Occipital lobe (tissue), 2 donors: ENCODE measurements around the gene EXOC6. TPM values are rescaled to one million over a fixed set of nuclear protein-coding genes. Genes with fewer than 3 reads are reported as not detected.

Experiments used
- DNase-seq: peaks from one replicate; lab custom pipeline; 2025; lab: John Stamatoyannopoulos, UW
- total RNA-seq: library from RNA; depleted of rRNA; stranded (reverse); fragments of >200 nt; gene quantifications from one replicate; pipeline ENCODE4 v1.2.3, GENCODE V29; 2014

Gene EXOC6
- total RNA-seq, 1 donor from 2014 or later = 147 TPM

GRCh38 chr10:92832998-92833650 is 15.2 kb upstream of the EXOC6 start:
- DNase-seq = no peak

DNA sequence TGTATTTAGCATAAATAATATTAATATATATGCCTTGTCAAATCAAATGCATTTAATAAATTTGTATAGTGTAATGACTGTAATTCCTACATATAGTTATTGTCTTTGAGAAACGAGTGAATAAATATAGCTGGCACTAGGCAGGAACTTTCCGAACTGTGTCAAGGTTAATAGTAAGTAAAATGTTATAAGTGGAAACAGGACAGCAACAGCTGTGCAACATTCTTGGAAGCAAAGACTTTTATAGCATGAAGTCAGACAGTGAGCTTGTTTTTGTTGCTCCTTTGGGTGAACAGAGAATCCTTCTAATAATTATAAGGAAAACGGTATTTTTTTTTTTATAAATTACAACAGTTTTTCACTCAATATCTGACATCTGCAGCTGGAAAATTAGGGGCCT is 14.0 kb upstream of the EXOC6 start:
- no peak for DNase-seq

GRCh38 chr10:92834986-92835385 is 13.3 kb upstream of the EXOC6 start:
- no peak for DNase-seq

GRCh38 chr10:92837456-92837855 is 10.9 kb upstream of the EXOC6 start:
- DNase-seq = no peak

DNA sequence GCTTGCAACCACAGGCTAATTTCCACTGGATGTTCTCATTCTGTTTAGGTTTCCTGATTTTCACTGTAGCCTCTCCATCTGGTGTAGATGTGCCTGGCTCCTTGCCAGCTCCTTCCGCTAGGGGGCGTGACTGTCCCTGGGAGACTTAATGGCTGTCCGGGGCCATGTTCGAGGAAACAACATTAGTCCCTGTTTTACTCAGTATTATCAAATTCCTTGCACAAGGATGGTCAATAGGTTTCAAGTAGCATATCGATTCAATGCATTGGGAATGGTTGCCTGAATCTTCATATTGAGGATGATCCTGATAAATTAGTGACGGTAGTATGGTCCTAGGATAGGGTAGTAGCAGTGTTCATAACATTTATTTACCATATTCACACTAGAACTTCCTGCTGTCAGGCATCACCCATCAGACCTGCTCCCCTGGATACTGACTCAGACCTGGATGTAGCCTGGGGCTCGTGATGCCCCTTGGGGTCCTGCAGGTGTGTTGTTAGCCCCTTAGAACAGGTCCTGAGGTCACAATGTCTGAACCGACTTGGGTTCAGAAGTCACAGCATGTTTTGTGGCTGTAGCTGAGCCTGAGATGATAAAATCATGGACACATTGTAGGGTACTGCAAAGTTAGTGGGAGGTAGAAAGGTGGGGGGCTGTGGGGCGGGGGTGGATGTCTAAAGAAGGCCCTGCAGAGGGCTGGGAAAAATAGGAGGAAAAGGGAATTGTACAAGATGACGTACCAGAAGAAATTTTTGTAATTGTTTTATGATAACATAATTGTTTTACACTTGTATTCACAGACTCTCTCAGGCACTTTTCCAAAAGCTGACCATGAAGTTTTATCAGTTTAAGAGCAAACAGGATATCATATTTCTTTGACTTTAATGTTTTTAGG is 8.9 kb upstream of the EXOC6 start:
- DNase-seq = no peak

DNA sequence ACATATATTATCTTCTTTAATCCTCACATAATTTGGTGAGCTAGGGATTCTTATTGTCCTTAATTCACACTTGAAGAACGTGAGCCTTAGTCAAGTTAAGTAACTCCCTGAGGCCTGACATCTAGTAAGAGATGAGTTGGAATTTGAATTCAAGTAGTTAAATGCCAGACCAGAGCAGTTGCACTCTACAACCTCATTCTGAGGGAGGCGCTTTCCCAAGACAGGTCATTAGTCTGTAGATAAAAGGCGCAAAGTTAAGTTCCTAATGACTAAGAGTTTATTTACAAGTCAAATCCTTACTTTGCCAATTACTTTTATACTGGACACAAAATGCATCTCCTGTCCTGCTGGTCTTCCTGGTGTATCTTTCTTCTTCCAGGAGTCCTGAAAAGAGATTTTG is 3.6 kb upstream of the EXOC6 start:
- no peak for DNase-seq

DNA sequence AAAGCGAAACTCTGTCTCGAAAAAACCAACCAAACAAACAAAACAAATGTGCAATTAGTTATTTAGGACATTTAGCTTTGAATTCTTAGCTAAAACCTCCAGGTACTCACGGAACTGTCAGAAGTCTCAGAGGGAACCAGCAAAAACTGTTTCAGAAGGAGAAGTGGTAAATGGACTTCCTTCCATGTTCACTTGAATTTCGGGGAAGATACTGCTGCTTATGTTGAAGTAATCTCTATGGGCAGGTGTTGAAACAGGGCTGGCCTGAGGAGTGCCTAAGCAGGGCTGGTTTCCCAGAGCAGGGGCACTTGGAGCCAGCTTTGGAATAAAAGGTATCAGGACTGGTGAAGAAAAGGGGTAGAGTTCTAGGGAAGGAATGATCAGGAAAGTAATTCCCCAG is 2.4 kb upstream of the EXOC6 start:
- DNase-seq = no peak

DNA sequence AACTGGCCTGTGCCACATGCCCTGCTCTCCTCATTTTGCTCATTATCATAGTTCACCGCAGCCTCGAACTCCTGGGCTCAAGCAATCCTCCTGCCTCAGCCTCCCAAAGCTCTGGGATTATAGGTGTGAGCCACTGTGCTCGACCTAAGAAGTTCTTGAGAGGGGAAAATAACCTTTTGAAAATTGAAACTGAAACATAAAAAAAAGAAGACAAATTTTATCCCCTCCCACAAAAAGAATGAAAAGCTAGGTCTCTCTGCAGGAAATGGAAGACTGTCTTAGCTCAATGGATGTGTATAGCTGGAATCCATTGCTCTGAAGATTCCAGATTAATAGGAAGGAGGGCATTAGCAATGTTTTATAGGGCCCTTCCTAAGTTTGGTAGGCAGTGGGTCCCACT is 2.0 kb upstream of the EXOC6 start:
- no peak for DNase-seq

GRCh38 chr10:92846854-92847201 is 1.5 kb upstream of the EXOC6 start:
- no peak for DNase-seq

- DNase-seq = no peak
Measured at GRCh38 chr10:92847202-92847864, 987 bp upstream of the EXOC6 start.

DNA sequence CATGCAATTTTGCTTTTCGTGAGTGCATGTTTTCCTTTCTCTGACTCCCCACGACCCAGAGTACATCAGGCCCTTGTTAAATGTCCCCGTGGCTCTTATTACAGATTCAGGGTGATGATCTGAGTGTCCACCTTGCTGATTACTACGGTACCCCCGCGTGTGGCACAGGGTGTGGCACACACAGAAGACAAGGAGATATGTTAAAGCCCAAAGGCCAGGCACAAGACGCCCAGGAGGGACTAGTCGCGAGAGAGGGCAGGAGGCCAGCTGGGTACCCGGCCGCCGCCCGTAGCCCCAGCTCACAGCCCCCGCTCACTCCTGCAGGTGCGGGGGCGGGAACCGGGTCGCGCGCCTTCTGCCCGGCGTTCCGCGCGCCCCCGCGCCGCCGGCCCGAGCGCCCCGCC is 281 bp upstream of the EXOC6 start:
- DNase-seq = peak; percentile 35

GRCh38 chr10:92849234-92849525 is 860 bp downstream of the EXOC6 start:
- no peak for DNase-seq

GRCh38 chr10:92849576-92850090 is 1.3 kb downstream of the EXOC6 start:
- no peak for DNase-seq

DNA sequence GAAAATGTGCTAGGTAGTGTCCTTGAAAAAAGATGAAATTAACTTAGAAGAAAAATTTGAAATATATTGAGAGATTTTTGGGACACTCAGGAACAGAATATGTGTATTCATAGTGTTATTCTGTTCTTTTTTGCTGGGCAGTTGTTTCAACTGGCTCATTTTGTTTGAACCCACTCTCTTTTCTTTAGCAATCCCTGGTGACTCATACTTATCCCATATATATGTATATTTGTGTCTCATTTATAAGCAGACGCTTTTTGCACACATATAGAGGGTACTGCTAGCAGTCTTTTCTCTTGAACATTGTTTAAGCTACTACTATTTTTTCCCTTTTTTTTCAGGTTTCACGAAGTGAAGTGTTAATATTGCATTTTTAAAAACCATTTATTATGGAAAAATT is 1.9 kb downstream of the EXOC6 start:
- no peak for DNase-seq

DNA sequence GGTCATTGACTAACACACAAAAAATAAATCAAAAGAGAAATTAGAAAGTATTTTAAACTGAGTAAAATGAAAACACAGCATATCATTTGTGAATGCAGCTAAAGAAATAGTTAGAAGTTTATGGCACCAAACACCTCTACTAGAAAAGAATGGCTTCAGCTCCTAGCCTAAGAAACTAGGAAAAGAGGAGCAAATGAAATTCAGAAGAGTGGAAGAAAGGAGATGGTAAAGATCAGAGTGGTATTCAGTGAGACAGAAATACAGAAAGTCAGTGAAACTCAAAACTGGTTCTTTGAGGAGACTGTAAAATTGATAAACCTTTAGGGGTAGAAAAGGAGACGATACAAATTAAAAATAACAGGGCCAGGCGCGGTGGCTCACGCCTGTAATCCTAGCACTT is 2.7 kb downstream of the EXOC6 start:
- no peak for DNase-seq

- DNase-seq = no peak
Measured at GRCh38 chr10:92855560-92855959, 7.2 kb downstream of the EXOC6 start.

DNA sequence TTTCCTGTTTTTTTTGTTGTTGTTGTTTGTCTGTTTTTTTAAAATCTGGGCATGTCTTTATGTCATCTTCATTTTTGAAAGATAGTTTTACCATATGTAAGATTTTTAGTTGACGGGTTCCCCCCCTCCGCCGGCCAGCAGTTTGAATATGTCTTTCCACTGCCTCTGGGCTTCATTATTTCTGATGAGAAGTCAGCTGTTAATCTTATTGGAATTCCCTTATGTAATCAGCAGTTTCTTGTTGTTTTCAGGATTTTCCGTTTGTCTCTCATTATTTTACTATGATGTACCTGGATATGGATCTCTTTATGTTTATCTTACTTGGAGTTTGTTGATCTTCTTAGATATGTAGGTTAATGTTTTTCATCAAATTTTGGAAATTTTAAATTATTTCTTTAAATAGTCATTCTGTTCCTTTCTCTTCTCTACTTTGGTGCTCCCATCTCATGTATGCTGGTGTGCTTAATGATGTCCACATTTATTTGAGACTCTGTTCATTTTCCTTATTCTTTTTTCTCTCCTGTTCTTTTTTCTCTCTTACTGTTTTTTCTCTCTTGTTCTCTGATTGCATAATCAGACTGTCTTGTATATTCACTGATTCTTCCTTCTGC is 9.7 kb downstream of the EXOC6 start:
- no peak for DNase-seq

DNA sequence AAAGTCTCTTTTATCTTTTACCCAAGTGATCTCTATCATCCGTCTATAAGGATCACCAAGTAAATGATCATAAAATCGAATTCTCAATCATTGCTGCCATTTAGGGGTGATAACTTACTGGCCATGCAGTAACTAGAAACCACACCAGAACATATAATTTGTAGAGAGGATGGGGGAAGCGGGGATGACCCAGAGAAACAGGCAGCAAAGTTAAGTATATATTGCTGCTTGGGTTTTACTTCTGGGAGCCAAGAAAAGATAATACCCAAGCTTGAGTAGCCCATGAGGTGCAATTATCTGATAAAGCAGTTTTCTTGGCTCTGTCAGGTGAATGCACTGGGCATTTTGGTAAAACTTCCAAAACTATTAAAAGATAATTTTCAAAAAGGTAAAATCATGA is 18.9 kb downstream of the EXOC6 start:
- no peak for DNase-seq

GRCh38 chr10:92868036-92868435 is 19.7 kb downstream of the EXOC6 start:
- no peak for DNase-seq

DNA sequence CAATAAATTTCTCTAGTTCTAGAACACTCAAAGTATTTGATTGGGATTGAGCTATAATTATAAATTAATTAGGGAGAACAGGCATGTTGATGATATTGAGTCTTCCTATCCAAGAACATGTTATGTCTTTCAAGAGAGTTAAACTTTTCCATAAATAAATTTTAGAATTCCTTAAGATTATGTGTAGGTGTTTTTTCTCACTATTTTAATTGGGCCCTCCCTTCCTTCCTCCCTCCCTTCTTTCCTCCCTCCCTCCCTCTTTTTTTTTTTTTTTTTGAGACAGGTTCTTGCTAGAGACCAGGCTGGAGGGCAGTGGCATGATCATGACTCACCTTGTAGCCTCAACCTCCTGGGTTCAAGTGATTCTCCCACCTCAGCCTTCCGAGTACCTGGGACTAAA is 20.2 kb downstream of the EXOC6 start:
- DNase-seq = no peak

DNA sequence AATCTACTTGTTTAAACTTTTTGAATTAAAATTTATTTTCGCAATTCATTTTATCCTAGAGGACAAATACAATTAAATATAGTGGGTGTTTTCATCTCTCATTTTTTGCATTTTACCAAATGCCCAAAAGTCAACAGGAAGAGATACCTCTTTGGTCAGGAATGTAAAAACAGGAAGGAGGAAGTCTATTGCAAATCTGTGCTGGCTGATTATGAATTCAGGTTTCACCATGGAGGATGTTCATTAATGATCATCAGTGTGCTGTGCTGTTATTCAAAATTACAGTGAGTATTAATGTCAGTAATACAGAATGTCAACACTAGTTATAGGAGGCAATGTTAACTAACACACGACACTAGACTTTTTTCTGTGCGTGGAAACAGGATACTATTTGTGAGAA is 24.7 kb downstream of the EXOC6 start:
- no peak for DNase-seq

- DNase-seq = no peak
Measured at GRCh38 chr10:92876509-92877036, 28.3 kb downstream of the EXOC6 start.
